Mesenchymal stem cell (in vitro differentiated cells and primary cell): Measurements from ENCODE around the gene CMC2. TPM values are rescaled to one million over a fixed set of nuclear protein-coding genes. Genes with fewer than 3 reads are reported as not detected.
A peak's percentile ranks its signal among the peaks of the same experiment; 100 is the strongest.

Source experiments
- DNase-seq: peaks from one replicate; pipeline ENCODE4 v3.0.0-alpha.2; 2013
- H2AFZ ChIP-seq: one replicate; pipeline ENCODE4 v1.6.1; 2013; ENCODE audit warnings: low read depth, mild to moderate bottlenecking, control low read depth, inconsistent platforms, low read length, moderate library complexity
- H2AK5ac ChIP-seq: 2 replicates; pipeline ENCODE4 v1.6.1; 2013; ENCODE audit warnings: low read length, moderate library complexity, mild to moderate bottlenecking, inconsistent platforms; ENCODE audit not compliant: severe bottlenecking
- H2BK120ac ChIP-seq: one replicate; pipeline ENCODE4 v1.6.1; 2013; ENCODE audit warnings: low read depth, mild to moderate bottlenecking, inconsistent platforms, low read length, moderate library complexity
- H2BK12ac ChIP-seq, 2 experiments: one replicate each; pipeline ENCODE4 v1.6.1; 2013; ENCODE audit warnings: inconsistent platforms in 2 of 2, low read length in 2 of 2, mild to moderate bottlenecking in 2 of 2, moderate library complexity in 2 of 2, control low read depth in 1 of 2
- H2BK15ac ChIP-seq: one replicate; pipeline ENCODE4 v1.6.1; 2013; ENCODE audit warnings: mild to moderate bottlenecking, low read depth, inconsistent platforms; ENCODE audit not compliant: poor library complexity, severe bottlenecking
- H2BK5ac ChIP-seq: 2 replicates; pipeline ENCODE4 v1.6.1; 2013; ENCODE audit warnings: low read depth, mild to moderate bottlenecking, low read length, control low read depth, inconsistent platforms; ENCODE audit not compliant: poor library complexity, severe bottlenecking
- H3K14ac ChIP-seq, 2 experiments: one replicate each; pipeline ENCODE4 v1.6.1; 2013; ENCODE audit warnings: inconsistent platforms in 2 of 2, low read length in 2 of 2, control low read depth in 1 of 2, mild to moderate bottlenecking in 1 of 2, moderate library complexity in 1 of 2
- H3K18ac ChIP-seq, 2 experiments: one replicate each; pipeline ENCODE4 v1.6.1; 2013; ENCODE audit warnings: inconsistent platforms in 2 of 2, low read length in 2 of 2, control low read depth in 1 of 2, low read depth in 1 of 2, mild to moderate bottlenecking in 1 of 2
- H3K23ac ChIP-seq, 2 experiments: one replicate each; pipeline ENCODE4 v1.6.1; 2013; ENCODE audit warnings: inconsistent platforms in 2 of 2, low read length in 2 of 2, mild to moderate bottlenecking in 2 of 2, moderate library complexity in 2 of 2, control low read depth in 1 of 2
- H3K27ac ChIP-seq: 2 replicates; pipeline ENCODE4 v1.5.1; 2013; ENCODE audit warnings: mild to moderate bottlenecking, moderate library complexity, low read length, control low read depth, inconsistent platforms; ENCODE audit not compliant: poor library complexity, severe bottlenecking
- H3K27me3 ChIP-seq, 2 experiments: 2 replicates each; pipeline versions ENCODE4 v1.6.1 to v1.7.0; 2013; ENCODE audit warnings: low read length in 2 of 2, mild to moderate bottlenecking in 2 of 2, moderate library complexity in 2 of 2, control low read depth in 1 of 2, inconsistent platforms in 1 of 2; ENCODE audit not compliant: control insufficient read depth in 1 of 2, insufficient read depth in 1 of 2
- H3K36me3 ChIP-seq, 2 experiments: 2 replicates each; pipeline versions ENCODE4 v1.6.1 to v1.7.0; 2013; ENCODE audit warnings: low read length in 2 of 2, control low read depth in 1 of 2, inconsistent platforms in 1 of 2, low read depth in 1 of 2, mild to moderate bottlenecking in 1 of 2; ENCODE audit not compliant: insufficient read depth in 2 of 2, control insufficient read depth in 1 of 2
- H3K4ac ChIP-seq, 2 experiments: one replicate each; pipeline ENCODE4 v1.6.1; 2013; ENCODE audit warnings: inconsistent platforms in 2 of 2, low read length in 2 of 2, mild to moderate bottlenecking in 2 of 2, moderate library complexity in 2 of 2, control low read depth in 1 of 2, low read depth in 1 of 2
- H3K4me1 ChIP-seq: 2 replicates; pipeline ENCODE4 v1.6.1; 2013; ENCODE audit warnings: low read depth, low read length, control low read depth; ENCODE audit not compliant: control insufficient read depth, insufficient read depth
- H3K4me2 ChIP-seq: 2 replicates; pipeline ENCODE4 v1.6.1; 2013; ENCODE audit warnings: low read length, mild to moderate bottlenecking, inconsistent platforms; ENCODE audit not compliant: poor library complexity, severe bottlenecking
- H3K4me3 ChIP-seq, 2 experiments: 2 replicates each; pipeline versions ENCODE4 v1.5.1 to v1.7.0; 2013; ENCODE audit warnings: low read length in 2 of 2, mild to moderate bottlenecking in 2 of 2, control low read depth in 1 of 2, low read depth in 1 of 2; ENCODE audit not compliant: insufficient read depth in 1 of 2
- H3K79me1 ChIP-seq: replicated peaks from 2 replicates; pipeline ENCODE4 v1.6.1; 2013; ENCODE audit warnings: mild to moderate bottlenecking, control low read depth, low read length, inconsistent platforms; ENCODE audit not compliant: poor library complexity, severe bottlenecking
- H3K9ac ChIP-seq: 2 replicates; pipeline ENCODE4 v1.7.0; 2013; ENCODE audit warnings: mild to moderate bottlenecking, low read length, moderate library complexity
- H3K9me3 ChIP-seq: 2 replicates; pipeline ENCODE4 v1.7.0; 2013; ENCODE audit warnings: mild to moderate bottlenecking, low read length; ENCODE audit not compliant: control insufficient read depth
- H4K8ac ChIP-seq: one replicate; pipeline ENCODE4 v1.6.1; 2013; ENCODE audit warnings: inconsistent platforms, mild to moderate bottlenecking, low read length, moderate library complexity
- H4K91ac ChIP-seq: one replicate; pipeline ENCODE4 v1.6.1; 2013; ENCODE audit warnings: mild to moderate bottlenecking, low read length, inconsistent platforms
- WGBS: methylation state at CpG from one replicate; pipeline ENCODE4 v1.1.7; 2013; ENCODE audit warnings: mixed read lengths; 5-methylcytosine and 5-hydroxymethylcytosine counted together
- polyA plus RNA-seq, 2 experiments: library from polyadenylated mRNA; stranded (reverse); fragments of 200-250 nt; gene quantifications; one replicate each; pipeline ENCODE4 v1.2.3, GENCODE V29; 2013

CMC2 gene
- polyA plus RNA-seq (2013, experiment 1 of 2): 98.2 TPM
- polyA plus RNA-seq (2013, experiment 2 of 2): 95.5 TPM

DNA sequence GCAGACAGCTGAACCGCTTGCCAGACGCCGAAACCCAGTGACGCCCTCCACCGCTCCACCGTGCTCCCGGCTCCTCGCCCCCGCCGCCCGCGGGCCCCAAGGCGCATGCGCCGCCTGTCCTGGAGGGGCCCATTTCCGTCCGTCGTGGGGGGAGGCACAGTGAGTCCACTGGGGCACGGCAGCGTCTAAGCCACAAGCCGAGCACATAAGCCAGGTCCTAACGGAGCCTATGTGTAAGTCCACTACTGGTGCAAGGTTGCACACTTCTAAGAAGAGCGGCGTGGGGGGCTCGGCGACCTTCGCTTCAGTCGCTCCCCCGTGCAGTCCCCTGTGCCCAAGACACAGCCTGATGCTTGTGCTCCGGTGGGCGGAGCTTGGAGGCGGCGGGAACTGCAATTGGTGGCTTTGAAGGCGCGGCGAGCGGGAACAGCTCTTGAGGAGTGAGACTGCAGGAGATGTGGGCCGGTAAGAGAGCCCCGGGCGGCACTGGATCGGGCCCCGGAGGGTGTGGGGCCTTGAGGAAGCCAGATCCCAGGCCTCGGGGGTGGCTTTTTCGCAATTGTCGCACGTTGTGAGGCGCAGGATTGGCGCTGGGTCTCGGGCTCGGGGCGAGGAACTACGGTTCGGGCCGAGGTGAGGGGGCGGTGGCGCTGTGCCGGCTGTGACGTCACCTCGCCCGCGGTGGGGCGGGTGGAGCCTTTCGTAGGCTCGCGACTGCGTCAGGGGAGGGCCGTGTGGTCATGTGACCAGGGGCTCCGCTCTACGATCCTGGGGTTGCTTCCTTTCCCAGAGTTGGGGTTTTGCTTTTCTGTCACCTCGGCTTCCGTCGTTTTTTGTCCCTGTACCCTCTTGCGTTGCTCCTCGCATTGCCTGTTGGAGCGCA, at the start of gene CMC2, which contains the start of gene CENPN:
Gene CMC2 (minus strand): TSS at position 73 of the 883 bp plus-strand sequence. CDS start 9,491 bp downstream, outside the sequence.
Gene CENPN (plus strand): TSS at position 402 of the 883 bp plus-strand sequence. CDS start 4,726 bp downstream, outside the sequence.
- Histone ChIP-seq H3K18ac (peak within 1 kb of the TSS; percentile 99), H4K91ac (peak within 1 kb of the TSS; percentile 100), H2AFZ (peak within 1 kb of the TSS; percentile 89), H3K27ac (peak within 1 kb of the TSS; percentile 97), H3K14ac (peak within 1 kb of the TSS in 1 of 2 experiments; percentile 87), H3K27me3 (no peaks in the 10 kb centered on the region), H3K9me3 (no peaks in the 10 kb centered on the region), H3K4me3 (peak within 1 kb of the TSS; percentile 96 to 98), H2AK5ac (no peak within 1 kb of the TSS), H4K8ac (peak within 1 kb of the TSS; percentile 97), H3K79me1 (peaks cover 20% of the 10 kb centered on the region), H3K23ac (peak within 1 kb of the TSS in 1 of 2 experiments; percentile 64), H3K36me3 (no peaks in the 10 kb centered on the region), H2BK5ac (peak within 1 kb of the TSS; percentile 99), H2BK12ac (peak within 1 kb of the TSS; percentile 95 to 99), H2BK120ac (peak within 1 kb of the TSS; percentile 97), H3K4me1 (peaks cover 12% of the 10 kb centered on the region), H3K9ac (peak within 1 kb of the TSS; percentile 97), H3K4me2 (peak within 1 kb of the TSS; percentile 92), H2BK15ac (peak within 1 kb of the TSS; percentile 63), H3K4ac (peak within 1 kb of the TSS; percentile 96 to 99)
- under 1% methylated on average over 75 of the region's 75 CpGs for WGBS
- peak; percentile 99 for DNase-seq

DNA sequence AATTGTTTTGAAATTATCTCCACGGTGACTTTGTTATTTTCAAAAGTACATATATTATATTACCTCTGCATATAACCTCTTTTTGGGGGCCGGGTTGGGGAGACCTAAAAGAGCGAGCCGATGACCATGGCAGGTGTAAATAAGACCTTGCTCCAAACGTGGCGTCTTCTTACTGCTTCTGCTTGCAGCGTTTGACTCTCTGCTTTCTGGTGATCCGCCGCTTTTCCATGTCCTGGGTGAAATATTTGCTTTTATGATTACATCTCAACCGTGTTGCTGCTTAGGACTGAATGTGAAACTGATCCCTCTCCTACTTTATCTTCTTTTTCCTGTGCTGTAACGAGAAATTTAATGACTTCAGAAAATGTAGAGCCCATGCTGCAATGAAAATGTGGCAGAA, 47.1 kb upstream of the CMC2 start:
- Histone ChIP-seq H4K91ac (no peak overlapping the region), H3K27ac (no peak overlapping the region), H3K4ac (no peak overlapping the region), H3K4me1 (no peaks in the 10 kb centered on the region), H3K79me1 (no peaks in the 10 kb centered on the region), H3K9ac (no peak overlapping the region), H2BK15ac (no peak overlapping the region), H2AK5ac (no peak overlapping the region), H3K36me3 (no peaks in the 10 kb centered on the region), H4K8ac (no peak overlapping the region), H2BK12ac (no peak overlapping the region), H2BK5ac (no peak overlapping the region), H3K4me3 (no peak overlapping the region), H3K27me3 (no peaks in the 10 kb centered on the region), H2AFZ (no peak overlapping the region), H3K14ac (no peak overlapping the region), H3K9me3 (peaks cover 17% of the 10 kb centered on the region), H3K4me2 (no peak overlapping the region), H3K18ac (no peak overlapping the region), H2BK120ac (no peak overlapping the region), H3K23ac (no peak overlapping the region)
- 90% methylated on average over 10 of the region's 11 CpGs for WGBS
- no peak for DNase-seq

DNA sequence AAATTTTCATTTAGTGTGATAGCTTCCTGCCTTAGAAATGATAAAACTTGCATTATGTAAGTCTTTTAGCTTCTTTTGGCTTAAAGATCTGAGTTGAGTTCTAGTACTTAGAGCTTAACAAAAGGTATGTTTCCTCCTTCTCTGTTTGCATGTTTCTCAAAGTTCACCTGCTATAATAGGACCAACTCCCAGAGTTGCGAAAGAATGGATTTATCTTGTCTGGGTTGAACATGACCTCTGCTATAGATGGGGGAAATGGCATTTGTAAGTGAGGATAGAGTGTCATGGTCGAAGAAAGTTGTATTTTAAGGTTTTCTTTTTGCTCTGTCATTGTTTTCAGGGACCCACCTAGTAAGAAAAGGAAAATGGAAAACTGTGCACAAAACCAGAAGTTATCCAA, 36.1 kb upstream of the CMC2 start:
- Histone ChIP-seq H3K9ac (no peak overlapping the region), H4K91ac (no peak overlapping the region), H3K36me3 (peaks cover 32 to 67% of the 10 kb centered on the region in 2 experiments), H3K18ac (no peak overlapping the region), H2BK12ac (no peak overlapping the region), H3K4ac (no peak overlapping the region), H3K14ac (no peak overlapping the region), H3K4me3 (no peak overlapping the region), H2AK5ac (no peak overlapping the region), H3K4me1 (peaks cover 2% of the 10 kb centered on the region), H2BK120ac (no peak overlapping the region), H2BK5ac (no peak overlapping the region), H3K27me3 (no peaks in the 10 kb centered on the region), H3K23ac (no peak overlapping the region), H4K8ac (no peak overlapping the region), H3K79me1 (peaks cover 26% of the 10 kb centered on the region), H2AFZ (no peak overlapping the region), H3K27ac (no peak overlapping the region), H3K4me2 (no peak overlapping the region), H3K9me3 (peaks cover 2% of the 10 kb centered on the region), H2BK15ac (no peak overlapping the region)
- 93% methylated on average over 1 of the region's 2 CpGs for WGBS
- no peak for DNase-seq

DNA sequence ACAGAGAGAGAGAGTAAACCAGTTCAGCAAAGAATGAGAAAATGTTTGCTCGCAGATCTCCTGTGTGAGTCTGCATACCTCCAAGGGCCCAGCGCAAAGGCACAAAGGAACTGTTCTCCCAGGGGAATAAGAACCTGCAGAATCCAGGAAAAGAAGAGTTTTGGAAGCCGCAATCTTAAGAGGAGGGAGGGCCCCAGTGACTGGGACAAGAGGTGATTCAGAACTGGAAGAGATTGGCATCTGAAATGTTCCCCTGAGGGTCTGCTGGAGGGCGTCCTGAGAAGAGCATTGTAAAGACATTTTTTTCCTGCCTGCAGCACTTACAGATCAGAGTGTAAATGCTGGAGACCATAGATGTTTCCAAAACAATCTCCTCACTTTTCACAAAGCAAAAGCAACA, 35.0 kb upstream of the CMC2 start:
- H2BK15ac ChIP-seq: no peak overlapping the region
- H3K14ac ChIP-seq: no peak overlapping the region
- H4K91ac ChIP-seq: no peak overlapping the region
- no peak overlapping the region for H2BK12ac ChIP-seq
- no peak overlapping the region for H2BK5ac ChIP-seq
- no peak overlapping the region for H3K9ac ChIP-seq
- no peak overlapping the region for H2AFZ ChIP-seq
- no peaks in the 10 kb centered on the region for H3K27me3 ChIP-seq
- no peak overlapping the region for H3K4me2 ChIP-seq
- H3K36me3 ChIP-seq: peaks cover 32 to 67% of the 10 kb centered on the region in 2 experiments
- WGBS: 98% methylated on average over 3 of the region's 4 CpGs
- no peak overlapping the region for H3K4ac ChIP-seq
- no peak overlapping the region for H2BK120ac ChIP-seq
- H3K79me1 ChIP-seq: peaks cover 26% of the 10 kb centered on the region
- peaks cover 3% of the 10 kb centered on the region for H3K4me1 ChIP-seq
- H4K8ac ChIP-seq: no peak overlapping the region
- no peak overlapping the region for H3K4me3 ChIP-seq
- DNase-seq: no peak
- H3K23ac ChIP-seq: no peak overlapping the region
- H3K9me3 ChIP-seq: no peaks in the 10 kb centered on the region
- H3K18ac ChIP-seq: no peak overlapping the region
- no peak overlapping the region for H2AK5ac ChIP-seq
- H3K27ac ChIP-seq: no peak overlapping the region
